IMR-90 (cell line): ENCODE measurements around the gene XKR7. TPM values are rescaled to one million over a fixed set of nuclear protein-coding genes. Genes with fewer than 3 reads are reported as not detected.

Source experiments
- ATAC-seq: fragments of 200-7000 bp; cut with Tn5 transposase; 2 replicates; pipeline ENCODE4 v1.9.1; 2020; ENCODE audit warnings: low read depth, mild to moderate bottlenecking, moderate library complexity
- BruUV-seq: library from RNA; stranded (reverse); fragments of 400-500 nt; replicated peaks from 2 replicates; lab custom pipeline; 2021; lab: Mats Ljungman, UMichigan
- CTCF ChIA-PET: fragments of 300-600 bp; formaldehyde crosslinking; extraction: SDS; loops from one replicate; lab custom pipeline; 2021; ENCODE audit warnings: antibody characterized with exemption; lab: Yijun Ruan, JAX
- POLR2A ChIA-PET: fragments of 300-600 bp; sonication (Branson Sonifier 250); formaldehyde crosslinking; loops from one replicate; lab custom pipeline; 2022; ENCODE audit warnings: antibody characterized with exemption; ENCODE audit not compliant: unreplicated experiment; lab: Charles Lee
- DNase-seq: peaks from one replicate; pipeline ENCODE4 v3.0.0; 2013
- H2AFZ ChIP-seq: replicated peaks from 2 replicates; pipeline ENCODE3; 2013; ENCODE audit warnings: low read length, mild to moderate bottlenecking; ENCODE audit not compliant: poor library complexity
- H2AK5ac ChIP-seq: 2 replicates; pipeline ENCODE4 v1.6.1; 2013; ENCODE audit warnings: low read depth, low read length, inconsistent platforms
- H2AK9ac ChIP-seq: replicated peaks from 2 replicates; pipeline ENCODE3; 2013; ENCODE audit warnings: mild to moderate bottlenecking, low read depth, low read length, moderate library complexity; ENCODE audit not compliant: poor library complexity
- H2BK120ac ChIP-seq: 2 replicates; pipeline ENCODE4 v1.6.1; 2013; ENCODE audit warnings: low read depth, low read length, inconsistent platforms
- H2BK15ac ChIP-seq: 3 replicates; pipeline ENCODE4 v1.6.1; 2013; ENCODE audit warnings: low read depth, low read length, inconsistent platforms
- H2BK20ac ChIP-seq: 2 replicates; pipeline ENCODE4 v1.6.1; 2013; ENCODE audit warnings: low read depth, mild to moderate bottlenecking, inconsistent platforms, low read length, moderate library complexity
- H2BK5ac ChIP-seq: 2 replicates; pipeline ENCODE4 v1.6.1; 2013; ENCODE audit warnings: mild to moderate bottlenecking, low read depth, low read length, inconsistent platforms; ENCODE audit not compliant: poor library complexity, severe bottlenecking
- H3K14ac ChIP-seq: replicated peaks from 2 replicates; pipeline ENCODE4 v1.6.1; 2013; ENCODE audit warnings: low read depth, low read length, inconsistent platforms
- H3K18ac ChIP-seq: 2 replicates; pipeline ENCODE4 v1.6.1; 2013; ENCODE audit warnings: low read depth, low read length, control low read depth
- H3K23ac ChIP-seq: 2 replicates; pipeline ENCODE4 v1.6.1; 2013; ENCODE audit warnings: low read depth, low read length, inconsistent platforms
- H3K27ac ChIP-seq: 2 replicates; pipeline ENCODE4 v1.5.1; 2013; ENCODE audit warnings: mild to moderate bottlenecking, control low read depth, low read length; ENCODE audit not compliant: insufficient read depth
- H3K27me3 ChIP-seq: 2 replicates; pipeline ENCODE4 v1.6.1; 2013; ENCODE audit warnings: low read length; ENCODE audit not compliant: control insufficient read depth, insufficient read depth
- H3K36me3 ChIP-seq: 2 replicates; pipeline ENCODE4 v1.6.1; 2013; ENCODE audit warnings: low read length, mixed read lengths; ENCODE audit not compliant: control insufficient read depth, insufficient read depth
- H3K4ac ChIP-seq: 2 replicates; pipeline ENCODE4 v1.6.1; 2013; ENCODE audit warnings: low read depth, low read length, inconsistent platforms
- H3K4me1 ChIP-seq: 2 replicates; pipeline ENCODE4 v1.6.1; 2013; ENCODE audit warnings: low read length, mixed read lengths; ENCODE audit not compliant: control insufficient read depth, insufficient read depth
- H3K4me2 ChIP-seq: 2 replicates; pipeline ENCODE4 v1.6.1; 2013; ENCODE audit warnings: low read depth, mild to moderate bottlenecking, control low read depth, low read length, moderate library complexity
- H3K4me3 ChIP-seq: 2 replicates; pipeline ENCODE4 v1.5.1; 2013; ENCODE audit warnings: low read depth, mild to moderate bottlenecking, control low read depth, low read length, moderate library complexity; ENCODE audit not compliant: insufficient read depth
- H3K56ac ChIP-seq: 2 replicates; pipeline ENCODE4 v1.6.1; 2013; ENCODE audit warnings: low read length, inconsistent platforms; ENCODE audit not compliant: insufficient read depth; ENCODE audit errors: extremely low read depth
- H3K79me1 ChIP-seq, 2 experiments: 2 replicates each; pipeline ENCODE4 v1.6.1; 2013; ENCODE audit warnings: low read length in 2 of 2, inconsistent platforms in 1 of 2, low read depth in 1 of 2
- H3K9ac ChIP-seq: 2 replicates; pipeline ENCODE4 v1.6.1; 2013; ENCODE audit warnings: low read depth, low read length, control low read depth
- H3K9me1 ChIP-seq: 2 replicates; pipeline ENCODE4 v1.6.1; 2013; ENCODE audit warnings: low read length, inconsistent platforms; ENCODE audit not compliant: insufficient read depth
- H3K9me3 ChIP-seq: 2 replicates; pipeline ENCODE4 v1.6.1; 2013; ENCODE audit warnings: low read length; ENCODE audit not compliant: control insufficient read depth, insufficient read depth
- H4K20me1 ChIP-seq: 2 replicates; pipeline ENCODE4 v1.6.1; 2013; ENCODE audit warnings: low read length, inconsistent platforms; ENCODE audit not compliant: insufficient read depth
- H4K5ac ChIP-seq: 2 replicates; pipeline ENCODE4 v1.6.1; 2013; ENCODE audit warnings: mild to moderate bottlenecking, low read depth, low read length, control low read depth
- H4K8ac ChIP-seq, 2 experiments: 2 replicates each; pipeline ENCODE4 v1.6.1; 2013; ENCODE audit warnings: low read depth in 2 of 2, low read length in 2 of 2, control low read depth in 1 of 2, inconsistent platforms in 1 of 2
- H4K91ac ChIP-seq: 2 replicates; pipeline ENCODE4 v1.6.1; 2013; ENCODE audit warnings: low read depth, low read length, inconsistent platforms; ENCODE audit not compliant: insufficient read depth
- BHLHE40 ChIP-seq: fragments of 150-350 bp; IDR thresholded peaks from 2 replicates; pipeline ENCODE4 v1.6.1; 2016; ENCODE audit warnings: mild to moderate bottlenecking, low read depth, low read length
- CEBPB ChIP-seq: IDR thresholded peaks from 2 replicates; pipeline ENCODE4 v1.6.1; 2012; ENCODE audit warnings: low read depth, low read length, improper control_type of control experiment
- CHD1 ChIP-seq: IDR thresholded peaks from 2 replicates; pipeline ENCODE4 v1.6.1; 2012; ENCODE audit warnings: low read depth, low read length, improper control_type of control experiment
- CTCF ChIP-seq: conservative IDR thresholded peaks from 2 replicates; pipeline ENCODE4 v1.5.1; 2012; ENCODE audit warnings: mild to moderate bottlenecking, low read depth, low read length, improper control_type of control experiment
- FOS ChIP-seq: fragments of 150-350 bp; IDR thresholded peaks from 2 replicates; pipeline ENCODE4 v1.6.1; 2016; ENCODE audit warnings: low read depth, low read length
- MAFK ChIP-seq: IDR thresholded peaks from 2 replicates; pipeline ENCODE4 v1.6.1; 2012; ENCODE audit warnings: low read depth, low read length, improper control_type of control experiment
- MAZ ChIP-seq: IDR thresholded peaks from 2 replicates; pipeline ENCODE4 v1.6.1; 2012; ENCODE audit warnings: low read depth, mild to moderate bottlenecking, low read length, improper control_type of control experiment, moderate library complexity, borderline replicate concordance
- MXI1 ChIP-seq: IDR thresholded peaks from 2 replicates; pipeline ENCODE4 v1.6.1; 2012; ENCODE audit warnings: low read depth, mild to moderate bottlenecking, low read length, moderate library complexity, borderline replicate concordance
- NFE2L2 ChIP-seq: fragments of 150-350 bp; IDR thresholded peaks from 2 replicates; pipeline ENCODE4 v1.6.1; 2016; ENCODE audit warnings: low read depth, mild to moderate bottlenecking, low read length
- POLR2A ChIP-seq: IDR thresholded peaks from 2 replicates; pipeline ENCODE4 v1.6.1; 2012; ENCODE audit warnings: mild to moderate bottlenecking, low read depth, low read length
- RCOR1 ChIP-seq: IDR thresholded peaks from 2 replicates; pipeline ENCODE4 v1.6.1; 2012; ENCODE audit warnings: mild to moderate bottlenecking, low read length, improper control_type of control experiment; ENCODE audit not compliant: insufficient replicate concordance
- WGBS, 2 experiments: methylation state at CpG; one replicate each; pipeline versions ENCODE4 v1.1.5 to v1.1.7; 2013; ENCODE audit warnings: missing lambda C conversion rate in 2 of 2; ENCODE audit not compliant: insufficient read length in 1 of 2; ENCODE audit errors: extremely low coverage in 2 of 2; 5-methylcytosine and 5-hydroxymethylcytosine counted together
- dilution Hi-C: fragments of 300-500 bp; cut with HindIII; formaldehyde crosslinking; loops from one replicate; pipeline ENCODE4 v1.14.3; 2018; ENCODE audit warnings: low sequenced_read_pairs; ENCODE audit not compliant: unreplicated experiment
- in situ Hi-C: fragments of 300-500 bp; cut with MboI; formaldehyde crosslinking; loops from 3 replicates; pipeline ENCODE4 v1.14.3; 2019; ENCODE audit warnings: low sequenced_read_pairs, inconsistent platforms, mixed read lengths
- intact Hi-C: fragments of 100-400 bp; cut with micrococcal nuclease; formaldehyde crosslinking; loops from 2 replicates; pipeline ENCODE4 v1.10.0; 2022
- polyA plus RNA-seq, 3 experiments: library from polyadenylated mRNA; depleted of rRNA; stranded (reverse); fragments of >200 nt; gene quantifications; 2 replicates each; pipeline ENCODE4 v1.2.3, GENCODE V29; 2012; ENCODE audit warnings: low replicate concordance in 1 of 3
- total RNA-seq: library from RNA; depleted of rRNA; stranded (reverse); fragments of >200 nt; gene quantifications from 2 replicates; pipeline ENCODE4 v1.2.3, GENCODE V29; 2012

Gene XKR7
- total and polyA plus RNA-seq, 2 of the 4 experiments (the other 2 are of a cell fraction), result not detected

- no peak overlapping the region for H4K91ac ChIP-seq
- BruUV-seq, result no TSS peak
- intact Hi-C loops, result no loop called here
These were observed 17.9 kb upstream of the XKR7 start for GRCh38 chr20:31949877-31950646.

More at GRCh38 chr20:31949877-31950646, 17.9 kb upstream of the XKR7 start:
- no peaks in the 10 kb centered on the region; the same call in 1 of the 2 replicates for H3K27me3 ChIP-seq
- H4K20me1 ChIP-seq, result no peaks in the 10 kb centered on the region; the same call in 1 of the 2 replicates
- no peak overlapping the region for H3K23ac ChIP-seq
- no peak overlapping the region for H2BK5ac ChIP-seq
- no peak overlapping the region for H3K56ac ChIP-seq
- H4K5ac ChIP-seq, result no peak overlapping the region
- H3K79me1 ChIP-seq, result peaks cover 16 to 30% of the 10 kb centered on the region in 2 experiments
- no peak overlapping the region for H3K27ac ChIP-seq
- ChIA-PET CTCF (interaction anchor here (1.1 kb wide), 1 partner anchor 104 kb away, joined by 4 read pairs; no protein-coding TSS in a partner anchor), POLR2A (no interaction called here)
- no peak overlapping the region for H2BK20ac ChIP-seq
- no peak overlapping the region; the same call in 1 of the 2 replicates for H3K4me3 ChIP-seq
- ATAC-seq (no peak), DNase-seq (no peak)
- TF ChIP-seq FOS (no peak), CEBPB (no peak), POLR2A (no peak), NFE2L2 (no peak), BHLHE40 (no peak), CHD1 (no peak), CTCF (no peak), MAFK (no peak), MXI1 (no peak), MAZ (no peak), RCOR1 (no peak)
- H3K9me1 ChIP-seq, result no peaks in the 10 kb centered on the region
- H3K4ac ChIP-seq, result no peak overlapping the region
- no peak overlapping the region for H2AK5ac ChIP-seq
- H2BK15ac ChIP-seq, result no peak overlapping the region
- dilution Hi-C loops (no loop called here), in situ Hi-C loops (loop anchor here (10.0 kb wide), 2 partner anchors 95 to 125 kb away; no protein-coding TSS in a partner anchor)
- no peak overlapping the region for H2AFZ ChIP-seq
- H3K14ac ChIP-seq, result no peak overlapping the region
- H3K4me1 ChIP-seq, result peaks cover 6% of the 10 kb centered on the region
- peak overlapping the region; percentile 6; the same call in 1 of the 2 replicates for H3K9ac ChIP-seq
- WGBS, 2 experiments, result 72% methylated on average over 7 of the region's 9 CpGs; no CpG with 5 or more reads in 1 of the 2 experiments
- peaks cover 2% of the 10 kb centered on the region; the same call in 1 of the 2 replicates for H3K9me3 ChIP-seq
- H3K4me2 ChIP-seq, result no peak overlapping the region
- H3K36me3 ChIP-seq, result peaks cover 36% of the 10 kb centered on the region
- H2AK9ac ChIP-seq, result no peak overlapping the region
- H2BK120ac ChIP-seq, result no peak overlapping the region
- no peak overlapping the region for H3K18ac ChIP-seq
- no peak overlapping the region for H4K8ac ChIP-seq
